Hippocampal formation (tissue), 2 donors: ENCODE measurements around the gene COX19.
A peak's percentile ranks its signal among the peaks of the same experiment; 100 is the strongest.
"Not testable (repeated sequence)": the region's sequence is repeated elsewhere in the genome, so short reads cannot be mapped to it uniquely, and the experiment has no call there.

Experiments
- DNase-seq, 2 donors: peaks; one replicate each; lab custom pipeline; 2025; lab: John Stamatoyannopoulos, UW

Gene COX19

GRCh38 chr7:960972-961371, 14.4 kb downstream of the COX19 start:
- DNase-seq = not testable (repeated sequence)

- DNase-seq = no peak
Observed at GRCh38 chr7:960269-960871, 15.0 kb downstream of the COX19 start.

GRCh38 chr7:959740-960139, 15.6 kb downstream of the COX19 start:
- not testable (repeated sequence) for DNase-seq

DNA sequence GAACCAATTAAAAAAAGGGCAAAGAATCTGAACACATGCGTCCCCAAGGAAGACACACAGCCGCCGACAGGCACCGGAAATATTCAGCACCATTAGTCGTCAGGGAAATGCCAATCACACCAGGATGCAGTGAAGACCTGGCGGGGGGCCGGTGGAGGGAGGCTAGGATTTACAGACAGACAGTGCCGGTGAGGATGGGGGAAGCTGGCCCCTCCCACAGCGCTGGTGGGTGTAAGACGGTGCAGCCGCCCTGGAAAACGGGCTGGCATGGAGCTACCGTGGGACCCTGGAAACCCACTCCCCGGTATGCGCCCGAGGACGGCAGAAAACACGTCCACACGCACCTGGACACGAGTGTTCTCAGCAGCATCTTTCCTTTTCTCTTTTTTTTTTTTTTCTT, 16.1 kb downstream of the COX19 start:
- no peak for DNase-seq

GRCh38 chr7:958221-959200, 16.8 kb downstream of the COX19 start:
- no peak for DNase-seq

GRCh38 chr7:957418-958220, 17.7 kb downstream of the COX19 start:
- DNase-seq = peak in 1 of 2 donors; percentile 23

DNA sequence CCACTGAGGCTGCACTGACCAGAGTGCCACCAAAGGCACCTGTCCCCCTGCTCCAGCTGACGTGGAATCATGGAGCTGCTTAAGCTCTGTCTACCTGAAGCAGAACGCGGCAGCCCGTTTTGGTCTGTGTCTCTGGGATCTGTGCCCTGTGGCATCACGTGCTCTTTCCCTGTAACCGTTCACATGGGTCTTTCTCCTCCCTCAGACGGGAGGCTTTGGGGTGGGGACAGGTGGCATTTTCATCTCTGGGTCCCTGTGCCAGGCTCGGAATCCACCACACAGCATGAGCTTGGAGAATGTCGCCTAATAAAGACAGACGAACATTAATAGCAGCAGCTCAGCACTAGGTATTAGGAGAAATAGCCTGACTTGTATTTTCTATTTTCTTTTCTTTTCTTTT, 19.3 kb downstream of the COX19 start:
- DNase-seq = no peak

GRCh38 chr7:954330-955238, 20.8 kb downstream of the COX19 start, which contains the start of gene ADAP1:
TSS of gene ADAP1 (minus strand) at chr7:954680. CDS start at chr7:954477, 203 bp downstream.
- DNase-seq = peak; percentile 31 to 32

DNA sequence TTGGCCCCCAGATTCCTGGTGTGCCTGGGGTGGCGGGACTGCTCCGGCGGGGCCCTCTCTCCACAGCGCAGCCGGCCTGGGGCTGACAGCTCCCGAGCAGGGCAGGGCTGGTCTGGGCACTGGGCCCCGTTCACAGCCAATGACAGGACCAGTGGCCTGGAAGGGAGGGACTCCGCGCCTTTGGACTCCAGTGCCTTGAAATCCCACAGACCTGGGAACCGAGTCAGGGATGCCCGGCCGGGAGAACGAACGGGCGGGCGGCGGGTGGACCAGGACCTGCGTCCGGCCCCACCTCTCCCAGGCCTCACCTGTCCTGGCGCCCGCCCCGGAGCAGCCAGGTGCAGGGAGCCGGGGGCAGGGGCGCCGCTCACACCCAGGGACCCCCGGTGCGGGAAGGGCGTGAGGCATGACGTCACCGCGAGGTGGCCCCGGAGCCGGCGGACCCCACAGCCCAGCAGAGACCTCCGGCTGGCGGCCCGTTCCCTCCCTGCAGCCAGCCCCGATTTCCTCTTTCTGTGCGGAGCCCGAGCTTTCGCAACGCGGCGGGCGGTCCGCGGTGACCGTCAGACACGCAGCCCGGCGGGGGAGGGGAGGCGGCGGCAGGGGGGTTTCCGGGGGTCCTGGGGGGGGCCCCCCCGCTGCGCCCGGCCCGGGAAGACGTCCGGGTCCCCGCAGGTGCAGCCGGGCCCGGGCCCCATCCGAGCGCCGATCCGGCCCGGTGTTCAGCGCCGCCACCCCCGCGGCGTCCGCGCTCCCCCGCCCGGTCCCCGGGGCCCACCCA, 21.6 kb downstream of the COX19 start:
- DNase-seq = peak; percentile 65 to 74

GRCh38 chr7:952548-953441, 22.6 kb downstream of the COX19 start:
- DNase-seq = no peak

DNA sequence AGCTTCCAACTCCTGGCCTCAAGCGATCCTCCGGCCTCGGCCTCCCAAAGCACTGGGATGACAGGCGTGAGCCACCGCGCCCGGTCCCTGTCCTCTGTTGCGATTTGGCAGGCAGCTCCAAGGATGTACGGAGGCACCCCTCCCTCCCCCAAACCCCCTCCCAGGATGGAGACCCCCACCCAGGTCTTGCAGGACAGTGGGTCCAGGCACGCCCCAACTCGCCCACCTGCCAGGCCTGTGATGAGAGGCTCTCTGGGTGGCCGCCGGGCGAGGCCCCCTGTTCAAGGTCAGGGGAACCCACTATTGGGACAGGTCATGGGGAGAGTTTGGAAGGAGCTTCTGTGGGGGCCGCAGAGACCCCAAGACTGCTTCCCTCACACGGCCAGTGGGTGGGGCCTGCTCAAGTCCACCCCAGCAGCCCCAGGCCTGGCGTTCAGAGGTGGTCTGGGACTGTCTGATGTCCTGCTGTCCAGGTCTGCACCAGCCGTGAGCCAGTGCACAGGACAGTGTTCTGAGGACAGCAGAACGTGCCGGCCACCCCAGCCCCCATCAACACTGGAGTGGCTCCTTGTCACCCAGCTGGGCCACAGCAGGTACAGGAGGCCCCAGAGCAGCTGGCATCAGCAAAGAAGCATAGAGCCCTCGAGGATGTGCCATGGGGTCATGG, 23.3 kb downstream of the COX19 start:
- no peak for DNase-seq

GRCh38 chr7:949021-949934, 26.1 kb downstream of the COX19 start:
- no peak for DNase-seq

- no peak for DNase-seq
Observed at GRCh38 chr7:947391-948210, 27.7 kb downstream of the COX19 start.

GRCh38 chr7:946256-946996, 28.9 kb downstream of the COX19 start:
- no peak for DNase-seq

DNA sequence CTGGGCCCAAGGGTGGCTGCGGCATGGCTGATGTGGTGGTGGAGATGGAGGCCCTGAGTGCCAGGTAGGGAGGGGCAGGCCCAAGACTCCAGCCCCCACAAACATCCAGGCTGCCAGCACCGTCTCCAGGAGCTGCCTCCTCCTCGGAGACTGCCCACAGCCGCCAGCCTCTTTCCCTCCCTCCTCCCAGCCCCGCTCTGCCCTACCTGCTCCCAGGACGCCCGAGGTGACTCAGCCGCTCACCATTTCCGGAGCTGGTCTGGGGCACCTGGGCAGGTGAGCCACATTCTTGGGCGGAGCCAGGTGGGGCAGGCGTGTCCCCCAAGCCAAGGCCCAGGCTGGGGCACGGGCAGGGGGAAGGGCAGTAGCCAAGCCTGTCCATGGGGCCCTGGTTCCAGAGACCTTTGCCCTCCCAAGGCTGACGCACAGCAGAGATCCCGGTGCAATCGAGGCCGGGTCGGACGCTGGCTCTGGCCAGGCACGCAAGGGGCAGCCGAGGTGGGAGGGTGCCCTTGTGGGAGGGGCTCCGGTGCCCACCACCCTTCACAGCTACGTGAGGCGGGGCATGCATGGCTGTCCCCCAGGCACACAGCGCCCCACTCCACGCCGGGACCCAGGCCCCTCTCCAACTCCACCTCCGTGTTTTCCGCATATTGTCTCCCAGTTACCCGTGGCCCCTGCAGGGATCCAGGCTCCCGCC, 29.6 kb downstream of the COX19 start:
- DNase-seq = no peak
